Measurements from ENCODE around the gene STKLD1.
A peak's percentile ranks its signal among the peaks of the same experiment; 100 is the strongest.

Gene STKLD1

GRCh38 chr9:133417541-133418461, 41.6 kb downstream of the STKLD1 start, which contains the start of gene REXO4:
Gene REXO4, minus strand, starts transcription at chr9:133418010. Its CDS starts 166 bp downstream, at chr9:133417844.
- DNase-seq (ENCODE audit: low read depth) = peak; percentile 72

DNA sequence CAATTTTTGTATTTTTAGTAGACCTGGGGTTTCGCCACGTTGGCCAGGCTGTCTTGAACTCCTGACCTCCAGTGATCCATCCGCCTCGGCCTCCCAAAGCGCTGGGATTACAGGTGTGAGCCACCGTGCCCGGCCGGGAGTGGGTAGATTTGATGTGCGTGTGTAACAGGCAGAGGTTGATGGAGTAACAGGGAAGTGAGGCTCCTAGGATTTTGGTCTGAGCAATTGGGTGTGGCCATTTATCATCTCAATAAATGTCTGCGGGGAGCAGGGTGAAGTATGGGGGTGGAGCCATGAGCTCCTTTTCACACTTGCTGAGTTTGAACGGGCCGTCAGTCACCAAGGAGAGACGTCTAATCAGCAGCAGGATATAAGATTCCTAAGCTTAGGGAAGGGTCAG, 42.8 kb downstream of the STKLD1 start:
- no peak for DNase-seq (ENCODE audit: low read depth)

DNA sequence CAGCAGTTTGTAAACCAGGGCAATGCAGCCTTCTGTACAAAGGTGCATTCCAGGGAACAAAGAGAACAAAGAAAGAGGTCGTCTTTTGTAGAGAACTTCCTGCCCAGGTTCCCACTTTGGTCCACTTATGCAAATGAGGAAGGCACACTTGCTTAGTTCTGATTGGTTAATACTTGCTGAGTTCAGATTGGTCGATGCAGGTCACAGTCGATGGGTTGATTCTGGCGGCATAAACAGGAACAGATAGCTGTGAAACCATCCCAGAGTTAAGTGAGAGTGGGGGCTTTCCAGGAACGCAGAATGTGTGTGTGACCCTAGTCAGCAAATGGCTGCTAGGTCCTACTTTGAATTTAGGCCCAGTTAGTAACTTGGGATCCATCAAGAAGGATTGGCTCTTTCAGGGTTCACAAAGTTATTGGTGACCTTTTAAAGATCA, 44.2 kb downstream of the STKLD1 start:
- DNase-seq (ENCODE audit: low read depth) = no peak

GRCh38 chr9:133421615-133422542, 45.7 kb downstream of the STKLD1 start, which contains the start of gene ADAMTS13:
Gene ADAMTS13, plus strand, starts transcription at chr9:133422367. Its CDS starts 77 bp downstream, at chr9:133422444.
- DNase-seq (ENCODE audit: low read depth) = no peak

- no peak for DNase-seq (ENCODE audit: low read depth)
Observed at GRCh38 chr9:133423216-133423615, 47.0 kb downstream of the STKLD1 start.

GRCh38 chr9:133424187-133424586, 48.0 kb downstream of the STKLD1 start:
- no peak for DNase-seq (ENCODE audit: low read depth)

DNA sequence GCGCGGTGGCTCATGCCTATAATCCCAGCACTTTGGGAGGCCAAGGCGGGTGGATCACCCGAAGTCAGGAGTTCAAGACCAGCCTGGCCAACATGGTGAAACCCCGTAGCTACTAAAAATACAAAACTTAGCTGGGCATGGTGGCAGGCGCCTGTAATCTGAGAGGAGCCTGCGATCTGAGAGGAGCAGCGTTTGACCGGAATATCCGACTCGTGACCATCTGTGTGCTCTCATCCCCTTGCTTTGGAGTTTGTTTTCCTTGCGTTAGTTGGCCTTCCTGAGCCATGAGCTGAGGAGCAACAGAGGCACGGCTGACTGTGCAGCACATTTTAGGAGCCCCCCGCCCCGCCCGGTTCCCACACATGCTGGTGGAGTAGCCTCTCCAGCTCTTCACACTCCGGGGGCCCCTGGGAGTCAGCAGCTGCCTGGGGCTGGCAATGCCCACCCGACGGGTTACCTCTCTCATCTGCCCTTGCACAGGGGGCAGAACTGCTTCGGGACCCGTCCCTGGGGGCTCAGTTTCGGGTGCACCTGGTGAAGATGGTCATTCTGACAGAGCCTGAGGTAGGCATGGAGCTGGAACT, 49.0 kb downstream of the STKLD1 start:
- DNase-seq (ENCODE audit: low read depth) = no peak

GRCh38 chr9:133426011-133426410, 49.8 kb downstream of the STKLD1 start:
- DNase-seq (ENCODE audit: low read depth) = no peak

DNA sequence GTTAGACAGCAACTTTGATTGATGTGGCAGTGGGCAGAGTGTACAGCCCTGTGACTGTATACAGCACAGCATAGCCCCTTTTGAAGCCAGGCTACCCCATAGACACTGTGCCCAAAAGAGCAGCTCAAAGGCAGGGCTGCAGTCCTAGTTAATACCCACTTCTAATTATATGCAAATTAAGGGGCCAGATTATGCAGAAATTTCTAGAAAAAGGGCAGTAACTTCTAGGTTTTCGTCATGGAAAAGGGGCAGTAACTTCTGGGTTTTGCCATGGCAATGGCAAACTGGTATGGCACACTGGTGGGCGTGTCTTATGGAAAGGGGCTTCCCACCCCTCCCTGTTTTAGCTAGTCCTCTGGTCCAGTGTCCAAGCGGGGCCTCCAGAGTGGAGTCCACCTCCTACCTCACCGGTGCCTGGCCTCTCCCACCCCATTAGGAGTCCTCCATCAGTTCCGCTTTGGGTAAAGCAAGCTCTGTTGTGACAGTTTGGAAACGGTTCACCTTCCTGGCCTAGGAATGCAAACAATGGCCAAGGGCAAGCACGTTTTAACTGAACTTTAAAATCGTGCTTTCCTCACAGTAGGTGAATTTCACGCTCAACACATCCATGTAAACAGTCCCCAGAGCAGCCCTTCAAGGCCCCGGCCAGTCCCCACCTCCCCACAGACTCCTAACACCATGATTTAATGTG, 51.6 kb downstream of the STKLD1 start:
- DNase-seq (ENCODE audit: low read depth) = no peak

DNA sequence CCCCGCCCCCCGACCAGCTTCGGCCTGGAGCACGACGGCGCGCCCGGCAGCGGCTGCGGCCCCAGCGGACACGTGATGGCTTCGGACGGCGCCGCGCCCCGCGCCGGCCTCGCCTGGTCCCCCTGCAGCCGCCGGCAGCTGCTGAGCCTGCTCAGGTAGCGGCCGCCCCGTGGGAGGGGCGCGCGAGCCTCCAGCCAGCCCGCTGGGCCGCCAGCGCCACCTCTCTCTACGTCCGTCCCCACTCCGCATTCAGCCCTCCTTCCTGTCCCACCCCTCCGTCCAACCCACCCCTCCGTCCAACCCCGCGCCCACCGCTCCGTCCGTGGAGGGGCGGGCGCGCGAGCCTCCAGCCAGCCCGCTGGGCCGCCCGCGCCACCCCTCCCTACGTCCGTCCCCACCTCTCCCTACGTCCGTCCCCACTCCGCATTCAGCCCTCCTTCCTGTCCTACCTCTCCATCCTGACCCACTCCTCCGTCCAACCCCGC, 52.5 kb downstream of the STKLD1 start:
- DNase-seq (ENCODE audit: low read depth) = no peak

DNA sequence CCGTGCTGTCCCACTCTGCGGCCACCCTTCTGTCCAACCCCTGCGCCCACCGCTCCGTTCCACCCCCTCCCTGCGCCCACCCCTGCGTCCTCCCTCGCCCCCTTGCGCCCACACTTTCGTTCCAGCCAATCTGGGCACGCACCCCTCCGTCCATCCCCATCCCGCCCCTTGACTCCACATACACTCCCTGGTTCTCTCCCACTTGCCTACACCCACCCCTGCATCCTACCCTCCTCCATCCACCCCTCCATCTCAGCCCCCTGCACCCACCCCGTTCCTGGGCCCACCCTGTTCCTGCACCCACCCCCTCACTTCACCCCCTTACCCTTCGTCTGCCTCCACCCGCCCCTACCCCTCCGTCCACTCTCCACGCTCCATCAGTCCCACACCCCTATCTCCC, 53.0 kb downstream of the STKLD1 start:
- DNase-seq (ENCODE audit: low read depth) = no peak

DNA sequence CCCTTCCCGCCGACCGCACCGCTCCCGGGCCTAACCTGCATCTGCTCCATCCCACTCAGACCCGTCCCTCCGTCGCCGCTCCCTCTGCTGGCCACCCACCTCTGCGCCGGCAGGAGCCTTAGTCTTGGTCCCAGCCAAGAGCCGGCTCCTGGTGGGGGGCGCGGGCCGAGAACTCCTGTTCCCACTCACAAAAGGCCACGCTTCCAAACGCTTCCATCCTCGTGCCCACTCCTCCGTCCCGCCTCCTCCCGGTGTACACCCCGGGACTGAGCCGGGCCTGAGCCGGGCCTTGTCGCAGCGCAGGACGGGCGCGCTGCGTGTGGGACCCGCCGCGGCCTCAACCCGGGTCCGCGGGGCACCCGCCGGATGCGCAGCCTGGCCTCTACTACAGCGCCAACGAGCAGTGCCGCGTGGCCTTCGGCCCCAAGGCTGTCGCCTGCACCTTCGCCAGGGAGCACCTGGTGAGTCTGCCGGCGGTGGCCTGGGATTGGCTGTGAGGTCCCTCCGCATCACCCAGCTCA, 53.5 kb downstream of the STKLD1 start:
- no peak for DNase-seq (ENCODE audit: low read depth)

DNA sequence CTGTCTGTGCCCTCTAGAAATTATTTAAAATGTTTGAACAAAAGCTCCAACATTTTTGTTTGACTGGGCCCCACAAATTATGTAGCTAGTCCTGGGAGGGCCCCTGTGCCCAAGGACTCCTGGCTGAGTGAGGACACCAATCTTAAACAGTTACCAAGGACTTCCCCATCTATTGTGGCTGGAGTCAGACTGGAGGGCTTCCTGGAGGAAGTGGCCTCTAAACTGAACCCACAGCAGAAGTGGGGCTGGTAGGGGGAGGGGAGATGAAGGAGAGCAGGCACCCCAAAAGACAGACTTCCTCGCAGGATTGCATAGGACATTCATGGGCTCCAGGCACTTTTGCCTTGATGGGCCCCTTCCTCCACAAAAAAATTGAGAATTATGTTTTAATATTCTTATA, 54.1 kb downstream of the STKLD1 start:
- DNase-seq (ENCODE audit: low read depth) = no peak

DNA sequence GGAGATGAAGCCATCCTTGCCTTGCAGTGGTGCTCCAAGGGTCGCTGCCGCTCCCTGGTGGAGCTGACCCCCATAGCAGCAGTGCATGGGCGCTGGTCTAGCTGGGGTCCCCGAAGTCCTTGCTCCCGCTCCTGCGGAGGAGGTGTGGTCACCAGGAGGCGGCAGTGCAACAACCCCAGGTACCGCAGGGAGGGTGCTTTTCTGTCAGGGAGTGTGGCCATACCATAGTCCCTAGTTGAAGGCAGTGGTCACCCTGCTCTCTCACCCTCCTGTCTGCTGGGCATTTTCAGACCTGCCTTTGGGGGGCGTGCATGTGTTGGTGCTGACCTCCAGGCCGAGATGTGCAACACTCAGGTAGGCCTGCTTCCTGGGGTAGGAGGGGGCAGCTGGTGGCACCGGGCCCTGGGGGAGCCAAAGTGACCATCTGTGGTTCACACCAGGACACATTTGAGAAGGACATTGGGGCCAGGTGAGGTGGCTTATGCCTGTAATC, 57.2 kb downstream of the STKLD1 start:
- DNase-seq (ENCODE audit: low read depth) = no peak

DNA sequence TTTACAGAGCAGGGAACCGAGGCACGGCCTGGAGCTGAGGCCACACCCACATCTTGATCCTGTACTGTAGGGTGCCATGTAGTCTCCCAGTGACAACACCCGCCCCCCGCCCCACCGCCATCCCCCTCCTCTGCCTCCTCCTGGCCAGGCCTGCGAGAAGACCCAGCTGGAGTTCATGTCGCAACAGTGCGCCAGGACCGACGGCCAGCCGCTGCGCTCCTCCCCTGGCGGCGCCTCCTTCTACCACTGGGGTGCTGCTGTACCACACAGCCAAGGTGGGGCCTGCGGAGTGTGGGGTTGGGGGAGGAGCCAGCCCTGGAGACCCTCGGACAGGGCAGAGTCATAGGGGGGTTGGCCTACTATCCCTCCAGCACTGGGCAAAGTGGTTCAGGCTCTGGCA, 60.5 kb downstream of the STKLD1 start:
- no peak for DNase-seq (ENCODE audit: low read depth)

- no peak for DNase-seq (ENCODE audit: low read depth)
Observed at GRCh38 chr9:133437753-133438531, 61.8 kb downstream of the STKLD1 start.

GRCh38 chr9:133439337-133439736, 63.2 kb downstream of the STKLD1 start:
- no peak for DNase-seq (ENCODE audit: low read depth)

DNA sequence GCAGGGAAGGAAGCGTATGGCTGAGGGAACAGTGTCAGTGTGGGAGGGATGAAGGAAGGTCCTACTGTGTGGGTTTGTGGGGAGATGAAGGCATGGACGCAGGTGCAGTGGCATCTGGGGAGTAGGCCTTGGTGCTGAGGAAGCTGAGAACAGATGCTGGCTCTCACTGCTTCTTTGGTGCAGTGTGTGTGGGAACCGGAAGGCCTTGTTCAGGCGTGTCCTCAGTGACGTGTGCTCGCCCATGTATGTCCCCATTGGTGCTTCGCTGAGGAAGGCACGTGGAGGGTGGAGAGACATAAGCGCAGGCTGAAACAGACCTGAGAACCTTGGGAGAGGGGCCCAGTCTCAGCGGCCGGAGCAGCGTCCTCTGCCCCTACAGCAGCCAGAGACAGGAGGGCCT, 64.7 kb downstream of the STKLD1 start:
- DNase-seq (ENCODE audit: low read depth) = no peak

DNA sequence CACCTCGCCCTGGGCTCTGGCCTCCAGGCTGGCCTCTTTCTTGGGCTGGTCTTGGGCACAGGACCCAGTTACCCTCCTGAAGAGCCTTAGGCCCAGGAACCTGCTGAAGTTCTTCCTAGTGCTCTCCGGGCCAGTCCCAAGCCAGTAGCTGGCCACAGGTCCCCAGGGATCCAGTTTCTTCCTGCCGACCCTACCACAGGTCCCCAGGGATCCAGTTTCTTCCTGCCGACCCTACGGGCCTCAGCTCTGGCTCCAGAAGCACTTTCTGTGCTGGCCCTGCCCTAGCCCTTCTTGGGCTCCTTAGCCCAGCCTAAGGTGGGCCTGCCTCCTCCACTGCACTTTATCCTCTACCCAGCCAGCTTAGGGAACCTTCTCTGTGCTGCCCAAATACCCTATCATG, 65.4 kb downstream of the STKLD1 start:
- DNase-seq (ENCODE audit: low read depth) = no peak

DNA sequence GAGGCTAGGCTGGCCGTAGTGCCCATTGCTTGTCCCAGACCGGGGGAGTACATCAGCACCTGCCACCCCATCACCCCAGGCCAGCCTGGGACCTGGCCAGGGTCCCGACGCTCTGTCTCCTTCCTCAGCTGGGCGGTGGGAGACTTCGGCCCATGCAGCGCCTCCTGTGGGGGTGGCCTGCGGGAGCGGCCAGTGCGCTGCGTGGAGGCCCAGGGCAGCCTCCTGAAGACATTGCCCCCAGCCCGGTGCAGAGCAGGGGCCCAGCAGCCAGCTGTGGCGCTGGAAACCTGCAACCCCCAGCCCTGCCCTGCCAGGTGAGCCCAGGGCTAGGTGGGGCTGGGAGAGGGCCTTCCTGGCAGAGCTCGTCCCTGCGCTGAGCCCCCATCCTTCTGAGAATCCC, 67.1 kb downstream of the STKLD1 start:
- no peak for DNase-seq (ENCODE audit: low read depth)
